Caco-2 (cell line): Measurements from ENCODE around the gene KIAA1614. TPM values are rescaled to one million over a fixed set of nuclear protein-coding genes. Genes with fewer than 3 reads are reported as not detected.

Experiments
- BruUV-seq: library from RNA; stranded (reverse); fragments of 400-500 nt; replicated peaks from 2 replicates; lab custom pipeline; 2021; lab: Mats Ljungman, UMichigan
- CTCF ChIA-PET: fragments of 300-600 bp; sonication (Branson Sonifier 250); formaldehyde crosslinking; loops from one replicate; lab custom pipeline; 2022; ENCODE audit warnings: antibody characterized with exemption; lab: Charles Lee
- POLR2A ChIA-PET: fragments of 300-600 bp; sonication (Branson Sonifier 250); formaldehyde crosslinking; loops from one replicate; lab custom pipeline; 2022; ENCODE audit warnings: antibody characterized with exemption; lab: Charles Lee
- DNase-seq, 2 experiments: peaks; one replicate each; pipeline versions ENCODE4 v3.0.0 to v3.0.0-alpha.2; 2020 to 2022
- H3K27me3 ChIP-seq: replicated peaks from 2 replicates; pipeline ENCODE4 v1.6.0; 2011; ENCODE audit warnings: low read length; ENCODE audit not compliant: control insufficient read depth, insufficient read depth
- H3K36me3 ChIP-seq: 2 replicates; pipeline ENCODE4 v1.5.1; 2011; ENCODE audit warnings: low read length; ENCODE audit not compliant: control insufficient read depth, insufficient read depth
- H3K4me1 ChIP-seq: fragments of 250-450 bp; sonication (Bioruptor Pico); 2 replicates; pipeline ENCODE4 v1.5.1; 2020; ENCODE audit warnings: mild to moderate bottlenecking
- H3K4me3 ChIP-seq: 2 replicates; pipeline ENCODE4 v1.5.1; 2011; ENCODE audit warnings: low read depth, mild to moderate bottlenecking, control low read depth, low read length
- H3K9me3 ChIP-seq: fragments of 250-450 bp; sonication (Bioruptor Pico); 2 replicates; pipeline ENCODE4 v1.5.1; 2020; ENCODE audit warnings: mild to moderate bottlenecking, moderate library complexity
- H3K27ac Mint-ChIP-seq: one replicate; pipeline ENCODE4 v1.8.0; 2022; ENCODE audit warnings: mixed read lengths; ENCODE audit not compliant: unreplicated experiment
- H3K27me3 Mint-ChIP-seq: one replicate; pipeline ENCODE4 v1.8.0; 2022; ENCODE audit warnings: mixed read lengths; ENCODE audit not compliant: insufficient read depth, unreplicated experiment
- H3K36me3 Mint-ChIP-seq: one replicate; pipeline ENCODE4 v1.8.0; 2022; ENCODE audit warnings: mild to moderate bottlenecking, mixed read lengths; ENCODE audit not compliant: insufficient read depth, unreplicated experiment
- H3K4me1 Mint-ChIP-seq: one replicate; pipeline ENCODE4 v1.8.0; 2022; ENCODE audit warnings: low read depth, mixed read lengths; ENCODE audit not compliant: unreplicated experiment
- H3K4me3 Mint-ChIP-seq: one replicate; pipeline ENCODE4 v1.8.0; 2022; ENCODE audit warnings: mild to moderate bottlenecking, moderate library complexity, mixed read lengths; ENCODE audit not compliant: unreplicated experiment
- H3K9me3 Mint-ChIP-seq: one replicate; pipeline ENCODE4 v1.8.0; 2022; ENCODE audit warnings: mixed read lengths; ENCODE audit not compliant: unreplicated experiment
- CTCF ChIP-seq, 2 experiments: fragments of 200-600 bp in 1 of 2; IDR thresholded peaks; 1 replicate in 1 of 2; 2 replicates in 1 of 2; pipeline versions ENCODE4 v1.5.1 to v1.8.0; 2011 to 2022; ENCODE audit warnings: antibody characterized with exemption in 1 of 2, control low read depth in 1 of 2, inconsistent platforms in 1 of 2, low read depth in 1 of 2, low read length in 1 of 2, mild to moderate bottlenecking in 1 of 2, moderate library complexity in 1 of 2; ENCODE audit not compliant: insufficient read depth in 1 of 2, severe bottlenecking in 1 of 2, unreplicated experiment in 1 of 2
- intact Hi-C: fragments of 100-400 bp; cut with micrococcal nuclease; formaldehyde crosslinking; loops from one replicate; pipeline ENCODE4 v1.10.0; 2022; ENCODE audit not compliant: unreplicated experiment
- total RNA-seq: library from RNA; stranded (reverse); gene quantifications from 2 replicates; pipeline ENCODE4 v1.2.3, GENCODE V29; 2022

Gene KIAA1614
- total RNA-seq, 1 experiment from 2014 or later, result 0.29 TPM

GRCh38 chr1:180892272-180892671 lies 20.4 kb upstream of the KIAA1614 start:
- intact Hi-C loops, result no loop called here
- Histone ChIP-seq H3K4me1 (peaks cover 12% of the 10 kb centered on the region), H3K36me3 (no peaks in the 10 kb centered on the region), H3K27me3 (no peaks in the 10 kb centered on the region), H3K4me3 (no peak overlapping the region), H3K9me3 (no peaks in the 10 kb centered on the region)
- H3K4me1 Mint-ChIP-seq, result peaks cover 12% of the 10 kb centered on the region
- H3K27me3 Mint-ChIP-seq, result no peaks in the 10 kb centered on the region
- CTCF ChIA-PET, result interaction anchor here (0.6 kb wide), 1 partner anchor 70 kb away, joined by 3 read pairs; no protein-coding TSS in a partner anchor
- no peak overlapping the region for H3K4me3 Mint-ChIP-seq
- BruUV-seq, result no TSS peak
- POLR2A ChIA-PET, result no interaction called here
- DNase-seq, result no peak
- no peak for TF ChIP-seq CTCF (IDR thresholded peaks at IDR 0.05; ENCODE audit: insufficient read depth in 1 of 2, low read depth in 1 of 2, low read length in 1 of 2, severe bottlenecking in 1 of 2, unreplicated experiment in 1 of 2)
- peaks cover 6% of the 10 kb centered on the region for H3K36me3 Mint-ChIP-seq
- no peak overlapping the region for H3K27ac Mint-ChIP-seq
- H3K9me3 Mint-ChIP-seq, result no peaks in the 10 kb centered on the region

GRCh38 chr1:180892675-180893074 lies 20.0 kb upstream of the KIAA1614 start:
- no peaks in the 10 kb centered on the region for H3K36me3 ChIP-seq
- H3K4me3 ChIP-seq, result no peak overlapping the region
- H3K27me3 Mint-ChIP-seq, result no peaks in the 10 kb centered on the region
- no TSS peak for BruUV-seq
- no peaks in the 10 kb centered on the region for H3K9me3 ChIP-seq
- TF ChIP-seq CTCF (IDR thresholded peaks at IDR 0.05; ENCODE audit: insufficient read depth in 1 of 2, low read depth in 1 of 2, low read length in 1 of 2, severe bottlenecking in 1 of 2, unreplicated experiment in 1 of 2), result no peak
- no peak for DNase-seq
- H3K27me3 ChIP-seq, result no peaks in the 10 kb centered on the region
- no peak overlapping the region for H3K27ac Mint-ChIP-seq
- H3K4me1 ChIP-seq, result peaks cover 8% of the 10 kb centered on the region
- peaks cover 9% of the 10 kb centered on the region for H3K4me1 Mint-ChIP-seq
- H3K4me3 Mint-ChIP-seq, result no peak overlapping the region
- ChIA-PET POLR2A (no interaction called here), CTCF (interaction anchor here (0.6 to 0.7 kb wide), 2 partner anchors 53 to 69 kb away, joined by 3 read pairs; no protein-coding TSS in a partner anchor)
- peaks cover 6% of the 10 kb centered on the region for H3K36me3 Mint-ChIP-seq
- intact Hi-C loops, result no loop called here
- H3K9me3 Mint-ChIP-seq, result no peaks in the 10 kb centered on the region

GRCh38 chr1:180893614-180894013 lies 19.1 kb upstream of the KIAA1614 start:
- H3K4me3 Mint-ChIP-seq, result no peak overlapping the region
- Histone ChIP-seq H3K4me3 (no peak overlapping the region), H3K27me3 (no peaks in the 10 kb centered on the region), H3K4me1 (peaks cover 5% of the 10 kb centered on the region), H3K9me3 (no peaks in the 10 kb centered on the region), H3K36me3 (no peaks in the 10 kb centered on the region)
- intact Hi-C loops, result no loop called here
- no peaks in the 10 kb centered on the region for H3K27me3 Mint-ChIP-seq
- ChIA-PET POLR2A (no interaction called here), CTCF (interaction anchor here (0.7 kb wide), 1 partner anchor 52 kb away, joined by 3 read pairs; no protein-coding TSS in a partner anchor)
- peaks cover 6% of the 10 kb centered on the region for H3K36me3 Mint-ChIP-seq
- no TSS peak for BruUV-seq
- no peak for DNase-seq
- no peak for TF ChIP-seq CTCF (IDR thresholded peaks at IDR 0.05; ENCODE audit: insufficient read depth in 1 of 2, low read depth in 1 of 2, low read length in 1 of 2, severe bottlenecking in 1 of 2, unreplicated experiment in 1 of 2)
- H3K4me1 Mint-ChIP-seq, result peaks cover 4% of the 10 kb centered on the region
- H3K27ac Mint-ChIP-seq, result no peak overlapping the region
- no peaks in the 10 kb centered on the region for H3K9me3 Mint-ChIP-seq
